Choroid plexus epithelial cell (primary cell): Measurements from ENCODE around the gene TMEM134.
A peak's percentile ranks its signal among the peaks of the same experiment; 100 is the strongest.

Experiments
- DNase-seq: peaks from one replicate; pipeline ENCODE4 v3.0.0-alpha.2; 2010; ENCODE audit warnings: low read depth
- H3K4me3 ChIP-seq: 2 replicates; pipeline ENCODE4 v1.5.1; 2011; ENCODE audit warnings: low read depth, mild to moderate bottlenecking, control low read depth, low read length, moderate library complexity
- TF ChIP-seq, protein P1 (sequence below): conservative IDR thresholded peaks from 2 replicates; pipeline ENCODE4 v1.5.1; 2011; ENCODE audit warnings: low read depth, mild to moderate bottlenecking, control low read depth, inconsistent platforms, low read length, moderate library complexity

The TMEM134 gene

DNA sequence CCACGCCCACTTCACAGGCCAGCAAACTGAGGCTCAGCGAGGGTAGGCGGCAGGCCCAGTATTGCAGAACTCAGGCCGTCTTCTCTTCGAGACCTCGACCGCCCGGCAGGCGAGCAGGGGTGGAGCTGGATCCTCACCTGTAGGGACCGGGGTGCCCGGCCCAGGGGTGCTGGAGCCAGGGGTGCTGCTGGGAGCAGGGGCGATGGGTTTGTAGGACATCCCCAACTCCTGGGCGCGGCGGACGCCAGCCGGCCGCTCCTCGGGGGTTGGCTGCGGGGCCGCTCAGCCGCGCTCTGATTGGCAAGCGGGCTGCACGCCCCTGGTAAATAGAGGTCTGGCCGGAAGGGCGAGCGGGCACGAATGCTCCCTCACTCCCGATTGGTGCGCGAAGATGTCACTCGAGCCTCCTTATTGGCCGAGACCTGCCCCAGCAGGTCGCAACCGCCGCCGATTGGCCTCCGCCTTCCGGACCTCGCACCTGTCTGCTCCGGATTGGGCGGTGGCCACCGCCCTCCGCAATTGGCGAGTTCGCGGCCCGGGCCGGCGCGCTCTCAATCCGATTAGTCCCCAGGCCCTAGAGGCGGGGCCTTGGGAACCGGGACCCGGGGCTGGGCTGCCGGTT is 38.9 kb upstream of the TMEM134 start, which contains the start of gene CDK2AP2:
Gene CDK2AP2, minus strand, starts transcription at position 299 of the 622 bp plus-strand sequence. Its CDS starts 80 bp downstream, at position 219.
- TF ChIP-seq, protein P1, sequence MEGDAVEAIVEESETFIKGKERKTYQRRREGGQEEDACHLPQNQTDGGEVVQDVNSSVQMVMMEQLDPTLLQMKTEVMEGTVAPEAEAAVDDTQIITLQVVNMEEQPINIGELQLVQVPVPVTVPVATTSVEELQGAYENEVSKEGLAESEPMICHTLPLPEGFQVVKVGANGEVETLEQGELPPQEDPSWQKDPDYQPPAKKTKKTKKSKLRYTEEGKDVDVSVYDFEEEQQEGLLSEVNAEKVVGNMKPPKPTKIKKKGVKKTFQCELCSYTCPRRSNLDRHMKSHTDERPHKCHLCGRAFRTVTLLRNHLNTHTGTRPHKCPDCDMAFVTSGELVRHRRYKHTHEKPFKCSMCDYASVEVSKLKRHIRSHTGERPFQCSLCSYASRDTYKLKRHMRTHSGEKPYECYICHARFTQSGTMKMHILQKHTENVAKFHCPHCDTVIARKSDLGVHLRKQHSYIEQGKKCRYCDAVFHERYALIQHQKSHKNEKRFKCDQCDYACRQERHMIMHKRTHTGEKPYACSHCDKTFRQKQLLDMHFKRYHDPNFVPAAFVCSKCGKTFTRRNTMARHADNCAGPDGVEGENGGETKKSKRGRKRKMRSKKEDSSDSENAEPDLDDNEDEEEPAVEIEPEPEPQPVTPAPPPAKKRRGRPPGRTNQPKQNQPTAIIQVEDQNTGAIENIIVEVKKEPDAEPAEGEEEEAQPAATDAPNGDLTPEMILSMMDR: no peak
- H3K4me3 ChIP-seq: peak within 1 kb of the TSS; percentile 95

DNA sequence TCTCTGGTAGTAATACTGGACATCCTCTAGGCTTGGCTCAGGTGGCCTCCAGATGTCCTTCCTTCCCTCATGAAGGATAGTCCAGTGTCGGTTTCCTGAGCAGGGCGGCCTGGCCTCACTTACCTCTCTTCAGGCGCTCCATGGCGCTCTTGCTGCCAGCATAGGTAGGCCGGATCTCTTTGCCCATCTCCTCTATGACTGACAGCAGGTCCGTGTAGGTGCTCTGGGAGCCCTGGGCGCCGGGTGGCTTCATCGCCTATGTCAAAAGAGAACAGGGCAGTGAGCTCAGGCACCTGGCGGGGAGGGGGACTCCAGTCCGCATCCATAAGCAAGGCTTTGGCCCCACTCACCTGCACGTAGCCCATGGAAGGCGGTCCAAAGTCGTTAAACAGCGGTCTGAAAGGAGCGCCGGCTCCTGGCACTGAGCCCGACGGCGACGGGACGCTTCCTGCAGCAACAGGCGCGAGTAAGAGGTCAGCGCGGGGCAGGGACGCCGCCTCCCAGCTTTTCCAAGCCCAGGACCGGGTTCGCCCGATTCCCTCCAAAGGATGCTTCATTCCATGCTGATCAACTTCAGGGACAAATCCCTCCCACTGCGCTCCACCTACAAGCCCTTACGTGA is 38.3 kb upstream of the TMEM134 start:
- peak; percentile 79 for DNase-seq

More for the DNA sequence above, 38.9 kb upstream of the TMEM134 start, which contains the start of gene CDK2AP2:
- DNase-seq: peak; percentile 100

DNA sequence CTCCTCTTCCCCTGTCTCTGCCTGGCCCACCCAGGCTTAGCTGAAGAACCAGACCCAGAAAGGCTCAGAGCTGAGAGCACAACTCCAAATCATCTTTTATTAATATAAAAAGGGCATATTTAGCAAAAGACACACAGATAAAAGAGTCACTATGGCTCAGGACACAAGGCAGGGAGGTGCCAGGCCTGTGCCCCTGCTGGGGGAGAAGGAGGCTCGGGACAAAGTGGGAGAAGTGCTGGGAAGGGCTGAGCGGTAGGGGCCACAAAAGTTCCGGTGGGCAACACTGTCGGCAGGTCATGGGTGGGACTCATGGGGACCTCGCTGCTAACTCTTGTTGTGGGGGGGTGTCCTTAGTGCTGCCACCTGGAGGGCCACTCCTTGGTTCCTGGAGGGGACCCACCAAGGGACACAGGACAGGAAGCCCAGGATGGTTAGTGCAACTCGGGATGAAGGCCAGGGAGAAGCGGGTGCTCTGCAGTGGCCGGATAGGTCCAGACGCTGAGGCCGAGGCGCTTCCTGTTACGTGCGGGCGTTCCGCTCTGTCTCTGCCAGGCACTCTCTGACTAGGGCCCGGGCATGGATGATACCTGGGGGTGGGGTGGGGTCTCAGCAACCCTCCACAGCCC is 37.5 kb upstream of the TMEM134 start:
- TF ChIP-seq, protein P1: no peak
- H3K4me3 ChIP-seq: no peak overlapping the region
- no peak for DNase-seq

More for the DNA sequence above, 38.3 kb upstream of the TMEM134 start:
- TF ChIP-seq, protein P1: no peak
- peak overlapping the region; percentile 78 for H3K4me3 ChIP-seq

GRCh38 chr11:67505605-67506396 is 36.8 kb upstream of the TMEM134 start:
- DNase-seq: peak; percentile 83
- TF ChIP-seq, protein P1: peak; percentile 95
- H3K4me3 ChIP-seq: peak overlapping the region; percentile 78

GRCh38 chr11:67504950-67505581 is 36.0 kb upstream of the TMEM134 start, which contains the start of gene PITPNM1:
Gene PITPNM1 (minus strand): TSS chr11:67505363. CDS start chr11:67504180, 1,183 bp downstream.
- peak; percentile 58 for DNase-seq
- peak within 1 kb of the TSS; percentile 78 for H3K4me3 ChIP-seq
- TF ChIP-seq, protein P1: no peak

DNA sequence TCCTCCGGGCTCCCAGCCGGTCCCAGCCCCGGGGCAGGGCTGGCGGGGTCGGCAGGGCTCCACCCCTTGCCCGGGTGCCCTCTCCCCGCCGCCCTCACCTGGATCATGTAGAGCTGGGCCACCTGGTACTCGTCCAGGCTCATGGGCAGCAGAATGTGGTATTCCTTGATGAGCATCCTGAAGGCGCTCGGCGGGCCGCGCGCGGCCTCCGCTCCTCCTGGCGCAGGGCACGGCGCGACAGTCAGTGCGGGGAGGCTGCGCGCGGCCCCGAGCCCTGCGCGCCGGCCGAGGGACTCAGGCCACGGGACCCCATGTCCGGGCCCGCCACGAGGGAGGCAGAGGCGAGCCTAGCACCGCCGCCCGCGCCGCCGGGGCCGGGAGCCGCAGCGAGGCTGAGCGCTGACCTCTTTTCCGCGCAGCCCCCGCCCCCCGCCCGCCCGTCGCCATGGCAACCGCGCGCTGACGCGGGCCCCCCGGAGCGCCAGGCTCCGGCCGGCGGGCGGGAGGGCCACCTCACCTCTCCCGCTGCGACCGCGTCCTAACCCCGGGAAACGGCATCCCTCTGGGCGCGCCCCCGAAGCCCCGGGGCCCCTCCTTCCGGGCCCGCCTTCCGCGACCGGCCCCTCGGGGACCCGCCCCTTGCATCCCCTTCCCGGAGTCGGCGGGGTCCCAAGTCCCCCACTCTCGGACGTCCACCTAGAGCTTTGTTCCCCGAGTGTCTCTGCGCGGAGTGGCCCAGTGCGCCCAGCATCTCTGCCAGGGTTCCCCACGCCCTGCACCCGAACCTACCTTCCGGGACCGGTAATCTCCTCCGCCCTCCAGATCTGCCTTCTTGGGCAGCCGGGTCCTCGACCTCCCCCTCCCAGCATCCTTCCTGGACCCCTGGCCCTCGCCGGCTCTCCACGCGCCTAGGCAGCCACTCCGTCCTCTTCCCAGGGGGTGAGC is 35.2 kb upstream of the TMEM134 start:
- H3K4me3 ChIP-seq: peak overlapping the region; percentile 78
- peak; percentile 52 for DNase-seq
- TF ChIP-seq, protein P1: no peak
